ENCODE results near the gene CYTH3.
A peak's percentile ranks its signal among the peaks of the same experiment; 100 is the strongest.

Gene CYTH3

DNA sequence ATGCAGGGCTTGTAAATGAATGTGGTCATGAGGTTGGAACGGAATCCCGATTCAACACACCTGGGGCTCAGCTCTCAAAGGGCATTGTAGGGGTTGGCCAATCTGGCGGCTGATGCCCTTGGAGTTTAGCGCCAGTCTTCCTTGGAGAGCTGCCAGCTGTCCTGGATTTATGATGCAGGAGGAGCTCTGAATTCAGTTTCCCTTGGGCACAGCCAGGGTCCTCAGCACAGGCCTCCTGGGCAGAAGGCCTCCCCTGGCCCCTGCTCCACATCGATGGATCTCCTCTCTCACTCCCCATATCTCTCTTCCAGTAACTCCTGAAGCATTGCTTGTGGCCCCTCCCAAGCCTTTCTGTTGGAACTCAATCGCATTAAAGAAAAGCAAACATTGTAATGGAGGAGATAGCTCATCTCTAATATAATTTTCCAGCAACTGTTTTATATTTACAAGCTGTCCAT lies 985 bp upstream of the CYTH3 start:
- DNase-seq (ENCODE audit: low read depth), result no peak
- TF ChIP-seq, protein P1, sequence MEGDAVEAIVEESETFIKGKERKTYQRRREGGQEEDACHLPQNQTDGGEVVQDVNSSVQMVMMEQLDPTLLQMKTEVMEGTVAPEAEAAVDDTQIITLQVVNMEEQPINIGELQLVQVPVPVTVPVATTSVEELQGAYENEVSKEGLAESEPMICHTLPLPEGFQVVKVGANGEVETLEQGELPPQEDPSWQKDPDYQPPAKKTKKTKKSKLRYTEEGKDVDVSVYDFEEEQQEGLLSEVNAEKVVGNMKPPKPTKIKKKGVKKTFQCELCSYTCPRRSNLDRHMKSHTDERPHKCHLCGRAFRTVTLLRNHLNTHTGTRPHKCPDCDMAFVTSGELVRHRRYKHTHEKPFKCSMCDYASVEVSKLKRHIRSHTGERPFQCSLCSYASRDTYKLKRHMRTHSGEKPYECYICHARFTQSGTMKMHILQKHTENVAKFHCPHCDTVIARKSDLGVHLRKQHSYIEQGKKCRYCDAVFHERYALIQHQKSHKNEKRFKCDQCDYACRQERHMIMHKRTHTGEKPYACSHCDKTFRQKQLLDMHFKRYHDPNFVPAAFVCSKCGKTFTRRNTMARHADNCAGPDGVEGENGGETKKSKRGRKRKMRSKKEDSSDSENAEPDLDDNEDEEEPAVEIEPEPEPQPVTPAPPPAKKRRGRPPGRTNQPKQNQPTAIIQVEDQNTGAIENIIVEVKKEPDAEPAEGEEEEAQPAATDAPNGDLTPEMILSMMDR (IDR thresholded peaks at IDR 0.05; ENCODE audit: low read depth, low read length, missing control alignments), result no peak
- H3K4me3 ChIP-seq (ENCODE audit: low read depth, low read length), result no peak overlapping the region

DNA sequence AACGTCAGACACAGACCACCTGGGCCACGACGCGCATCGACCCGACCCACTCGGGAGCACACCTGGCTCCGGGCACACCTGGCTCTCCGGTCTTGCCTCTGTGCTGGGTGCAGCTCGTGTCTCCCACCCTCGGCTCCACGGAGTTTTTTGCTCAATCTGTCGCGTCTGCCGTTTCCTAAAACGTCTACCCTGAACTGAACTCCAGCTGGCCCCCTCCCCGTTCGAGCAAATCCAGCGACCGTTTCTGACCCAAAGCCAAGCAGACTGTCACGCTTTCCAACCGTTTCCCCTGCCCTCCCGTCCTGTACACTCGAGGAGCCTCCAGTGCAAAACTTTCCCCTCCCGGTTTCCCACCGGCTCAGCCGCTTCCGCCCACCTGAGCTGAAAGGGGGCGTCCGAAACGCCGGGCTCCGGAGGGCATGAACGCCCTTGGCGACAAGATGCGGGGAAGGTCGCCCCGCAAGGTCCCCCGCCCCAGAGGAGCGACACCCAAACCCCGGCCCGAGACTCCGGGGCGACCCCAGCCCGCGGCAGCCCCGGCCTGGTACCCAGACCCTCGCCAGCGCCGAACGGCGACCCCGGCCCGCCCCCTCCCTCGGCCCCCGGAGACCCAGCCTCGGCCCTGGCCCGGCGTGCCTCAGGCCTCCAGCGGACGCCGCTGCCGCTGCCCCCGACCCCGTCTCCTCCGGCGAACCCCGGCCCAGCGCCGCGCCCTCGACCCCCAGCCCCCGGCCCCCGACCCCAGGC lies 557 bp downstream of the CYTH3 start:
- DNase-seq (ENCODE audit: low read depth), result no peak
- peak overlapping the region; percentile 65 for H3K4me3 ChIP-seq (ENCODE audit: low read depth, low read length)
- TF ChIP-seq, protein P1 (IDR thresholded peaks at IDR 0.05; ENCODE audit: low read depth, low read length, missing control alignments), result no peak

DNA sequence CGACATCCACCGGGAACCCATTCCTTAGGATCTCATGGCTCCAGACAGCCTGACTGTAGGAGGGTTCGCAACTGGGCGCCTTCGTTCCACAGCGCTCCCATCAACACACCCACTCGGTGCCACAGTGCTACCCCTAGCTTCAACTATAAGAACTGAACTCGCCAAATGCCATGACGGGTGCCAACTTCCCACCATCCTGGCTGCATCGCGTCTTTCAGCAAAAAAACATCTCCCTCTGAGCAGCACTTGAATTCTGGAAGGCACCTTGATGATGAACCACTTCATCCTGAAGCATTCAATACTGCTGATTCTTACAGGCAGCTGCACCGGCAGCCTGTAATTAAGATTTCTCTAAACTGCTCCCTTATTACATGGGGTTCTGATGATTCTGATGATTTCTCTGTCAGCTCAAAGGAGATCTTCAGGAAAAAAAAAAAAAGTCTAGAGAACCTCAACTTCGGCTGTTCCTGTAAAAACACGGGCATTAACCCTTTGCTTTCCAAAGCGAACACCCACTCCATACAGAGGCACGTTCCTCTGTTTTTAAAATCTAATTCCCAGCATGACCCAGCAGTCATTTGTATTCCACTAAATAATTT lies 1.3 kb downstream of the CYTH3 start:
- no peak for DNase-seq (ENCODE audit: low read depth)
- TF ChIP-seq, protein P1 (IDR thresholded peaks at IDR 0.05; ENCODE audit: low read depth, low read length, missing control alignments), result peak; percentile 27
- peak overlapping the region; percentile 65; the same call in 1 of the 2 replicates for H3K4me3 ChIP-seq (ENCODE audit: low read depth, low read length)

DNA sequence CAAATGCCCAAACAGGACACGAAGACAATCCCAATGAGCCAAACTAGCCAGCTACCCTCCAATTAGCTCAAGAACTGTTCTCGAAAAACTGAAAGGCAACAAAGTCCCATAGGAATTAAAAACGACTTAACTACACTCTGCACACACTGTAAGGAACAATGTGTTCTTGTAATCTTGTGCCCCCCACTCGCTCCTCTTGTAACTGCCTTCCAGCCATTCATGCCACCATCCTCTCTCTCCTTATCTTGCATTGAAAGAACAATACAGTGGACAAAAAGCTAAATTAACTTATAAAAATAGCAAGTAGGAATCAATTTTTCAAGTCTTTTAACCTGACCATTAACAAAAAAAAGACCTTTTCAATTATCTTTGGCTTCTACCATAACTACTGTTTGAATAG lies 2.9 kb downstream of the CYTH3 start:
- TF ChIP-seq, protein P1 (IDR thresholded peaks at IDR 0.05; ENCODE audit: low read depth, low read length, missing control alignments), result no peak
- no peak overlapping the region for H3K4me3 ChIP-seq (ENCODE audit: low read depth, low read length)
- DNase-seq (ENCODE audit: low read depth), result no peak

DNA sequence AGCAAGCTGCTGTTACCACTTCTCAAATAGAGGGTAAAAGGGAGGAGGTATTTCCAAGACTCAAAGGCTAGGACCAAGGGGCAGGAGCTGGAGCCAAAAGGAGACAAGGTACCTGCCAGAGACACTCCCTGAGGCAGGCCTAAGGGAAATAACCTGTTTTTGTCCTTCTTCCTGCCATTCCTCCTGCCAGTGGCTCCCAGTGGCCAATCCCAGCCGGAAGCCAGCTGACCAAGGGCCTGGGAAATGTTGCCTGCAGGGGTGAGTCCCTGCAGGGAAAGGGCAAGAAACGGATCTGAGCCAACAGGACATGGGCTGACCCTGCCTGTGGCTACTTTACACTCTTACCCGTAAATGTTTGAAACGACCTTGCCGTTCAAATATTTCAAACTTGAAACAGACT lies 3.5 kb downstream of the CYTH3 start:
- no peak for DNase-seq (ENCODE audit: low read depth)
- H3K4me3 ChIP-seq (ENCODE audit: low read depth, low read length), result no peak overlapping the region
- TF ChIP-seq, protein P1 (IDR thresholded peaks at IDR 0.05; ENCODE audit: low read depth, low read length, missing control alignments), result no peak

DNA sequence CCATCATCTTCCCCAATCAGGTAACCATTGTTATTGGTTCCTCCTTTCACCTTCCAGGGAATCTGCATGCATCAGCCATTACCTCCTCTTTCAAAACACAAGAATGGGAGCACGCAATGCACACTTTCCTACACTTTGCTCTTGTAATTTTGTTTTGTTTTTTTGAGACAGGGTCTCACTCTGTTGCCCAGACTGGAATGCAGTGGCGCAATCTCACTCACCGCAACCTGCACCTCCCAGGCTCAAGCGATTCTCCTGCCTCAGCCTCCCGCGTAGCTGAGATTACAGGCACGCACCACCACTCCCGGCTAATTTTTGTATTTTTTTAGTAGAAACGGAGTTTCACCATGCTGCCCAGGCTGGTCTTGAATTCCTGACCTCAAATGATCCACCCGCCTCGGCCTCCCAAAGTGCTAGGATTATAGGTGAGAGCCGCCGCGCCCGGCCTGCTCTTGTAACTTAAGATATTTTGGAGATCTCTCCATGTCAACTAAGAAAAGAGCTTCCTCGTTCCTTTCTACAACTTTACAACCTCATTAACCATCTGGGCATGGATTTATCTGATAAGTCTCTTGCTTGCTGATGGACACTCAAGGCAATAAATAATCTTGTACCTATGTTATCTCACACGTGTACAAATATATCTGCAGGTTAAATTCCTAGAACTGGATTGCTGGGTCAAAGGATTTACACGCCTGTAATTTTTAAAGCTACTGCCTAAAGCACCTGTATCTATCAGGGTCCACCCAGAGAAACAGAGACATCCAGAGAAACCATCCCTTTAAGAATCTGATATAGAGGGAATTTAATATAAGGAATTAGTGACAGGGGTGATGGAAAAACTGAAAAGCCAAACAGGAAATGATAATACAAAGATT lies 4.2 kb downstream of the CYTH3 start:
- no peak for DNase-seq (ENCODE audit: low read depth)
- H3K4me3 ChIP-seq (ENCODE audit: low read depth, low read length), result no peak overlapping the region
- TF ChIP-seq, protein P1 (IDR thresholded peaks at IDR 0.05; ENCODE audit: low read depth, low read length, missing control alignments), result no peak

All from GM12864 (cell line).